Putamen (tissue), 1 donor: Measurements from ENCODE around the gene NCAPG2.

ENCODE experiments used
- DNase-seq: peaks from one replicate; pipeline ENCODE4 v3.0.0-alpha.2; 2016; ENCODE audit warnings: low spot score

Gene NCAPG2

GRCh38 chr7:158601090-158601489, 103.5 kb downstream of the NCAPG2 start:
- DNase-seq = no peak

DNA sequence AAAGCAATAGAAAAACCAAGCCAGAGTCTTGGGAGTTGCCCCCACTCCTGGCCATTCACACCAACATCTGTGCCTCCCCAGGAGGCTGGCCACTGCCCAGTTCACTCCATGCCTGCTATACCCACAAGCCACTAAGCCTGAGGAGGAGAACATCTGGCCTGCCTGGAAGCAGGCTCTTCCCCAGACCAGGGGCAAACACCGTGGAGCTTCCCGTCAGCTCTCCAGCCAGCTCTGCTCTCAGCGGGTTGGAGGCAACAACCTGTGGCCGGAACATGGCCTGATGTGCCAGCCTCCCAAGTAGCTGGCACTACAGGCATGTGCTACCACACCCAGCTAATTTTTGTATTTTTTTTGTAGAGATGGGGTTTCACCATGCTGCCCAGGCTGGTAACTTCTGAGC, 107.9 kb downstream of the NCAPG2 start:
- no peak for DNase-seq

- no peak for DNase-seq
Measured at GRCh38 chr7:158596309-158596708, 108.3 kb downstream of the NCAPG2 start.

DNA sequence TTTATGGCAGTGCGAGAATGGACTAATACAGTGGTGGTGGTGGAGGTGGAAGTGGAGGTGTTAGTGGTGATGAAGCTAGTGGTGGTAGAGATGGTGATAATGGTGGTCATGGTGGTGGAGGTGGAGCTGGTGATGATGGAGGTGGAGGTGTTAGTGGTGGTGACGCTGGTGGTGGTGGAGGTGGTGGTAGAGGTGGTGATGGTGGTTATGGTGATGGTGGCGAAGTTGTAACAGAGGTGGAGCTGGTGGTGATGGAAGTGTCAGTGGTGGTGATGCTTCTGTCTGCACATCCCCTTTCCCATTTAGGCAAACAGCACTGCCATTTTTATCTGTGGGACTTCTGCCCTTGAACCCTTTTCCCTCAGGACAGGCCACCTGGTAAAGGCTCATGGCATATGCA, 109.5 kb downstream of the NCAPG2 start:
- DNase-seq = no peak

DNA sequence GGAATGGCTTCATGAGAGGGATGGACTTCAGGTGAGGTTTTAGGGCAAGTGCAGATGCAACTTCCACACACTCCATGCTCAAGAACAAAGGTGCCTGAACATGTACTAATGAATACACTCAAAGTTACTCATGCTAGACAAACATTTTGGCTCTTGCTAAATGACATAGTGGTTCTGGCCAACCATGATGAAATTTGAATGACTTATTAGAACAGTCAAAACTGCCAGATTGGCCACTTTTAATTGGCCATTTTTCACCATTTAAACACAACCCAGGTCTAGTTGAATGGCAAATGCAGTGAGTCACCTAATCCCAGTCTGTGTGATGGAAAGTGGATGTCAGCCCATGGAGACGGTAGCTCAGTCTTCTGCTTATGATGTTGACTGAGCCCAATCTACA, 112.1 kb downstream of the NCAPG2 start:
- DNase-seq = no peak

GRCh38 chr7:158591944-158592343, 112.7 kb downstream of the NCAPG2 start:
- DNase-seq = no peak

GRCh38 chr7:158590181-158590530, 114.4 kb downstream of the NCAPG2 start:
- DNase-seq = no peak

GRCh38 chr7:158589653-158590052, 115.0 kb downstream of the NCAPG2 start:
- no peak for DNase-seq

GRCh38 chr7:158588878-158589442, 115.6 kb downstream of the NCAPG2 start:
- no peak for DNase-seq

DNA sequence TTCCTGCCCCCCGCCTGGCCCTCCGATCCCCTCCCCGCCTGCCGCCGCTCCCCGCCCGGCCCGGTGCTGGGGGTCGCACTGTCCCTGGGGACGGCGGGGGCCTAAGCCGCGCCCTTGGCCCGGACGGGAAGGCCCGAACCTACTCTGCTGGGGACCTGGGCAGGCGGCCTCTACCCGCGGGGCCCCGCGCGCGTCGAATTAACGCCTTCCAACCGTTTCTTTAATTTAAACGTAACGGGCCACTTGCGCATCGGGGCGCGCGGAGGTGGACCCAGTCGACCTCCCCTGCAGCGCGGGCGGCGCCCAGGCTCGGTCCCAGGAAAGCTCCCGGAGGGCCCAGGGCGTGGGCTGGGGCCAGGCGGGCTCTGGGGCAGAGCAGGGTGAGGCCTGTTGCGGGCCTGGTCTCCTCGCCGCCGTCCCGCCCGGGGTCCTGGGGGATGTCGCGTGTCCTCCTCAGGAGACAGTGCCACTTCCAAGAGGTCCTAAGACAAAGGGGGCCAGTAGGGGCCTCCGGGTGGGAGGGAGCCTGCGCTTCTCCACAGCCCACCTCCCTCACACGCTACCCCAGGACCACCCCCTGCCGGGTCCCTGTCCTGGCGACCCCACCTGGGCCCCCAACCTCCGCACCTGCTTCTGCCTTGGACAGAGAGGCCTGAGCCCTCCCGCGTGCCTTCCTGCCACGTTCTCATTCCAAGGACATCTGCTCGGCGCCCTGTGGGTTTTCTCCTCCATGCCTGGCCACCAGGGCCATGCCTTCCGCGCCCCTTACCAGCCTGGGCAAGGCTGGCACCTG, 116.3 kb downstream of the NCAPG2 start:
- no peak for DNase-seq

GRCh38 chr7:158587162-158588084, 117.2 kb downstream of the NCAPG2 start, which contains the start of gene PTPRN2:
PTPRN2 (minus strand) TSS chr7:158587823.
- peak; percentile 58 for DNase-seq

- DNase-seq = no peak
Measured at GRCh38 chr7:158586499-158587161, 118.0 kb downstream of the NCAPG2 start.

DNA sequence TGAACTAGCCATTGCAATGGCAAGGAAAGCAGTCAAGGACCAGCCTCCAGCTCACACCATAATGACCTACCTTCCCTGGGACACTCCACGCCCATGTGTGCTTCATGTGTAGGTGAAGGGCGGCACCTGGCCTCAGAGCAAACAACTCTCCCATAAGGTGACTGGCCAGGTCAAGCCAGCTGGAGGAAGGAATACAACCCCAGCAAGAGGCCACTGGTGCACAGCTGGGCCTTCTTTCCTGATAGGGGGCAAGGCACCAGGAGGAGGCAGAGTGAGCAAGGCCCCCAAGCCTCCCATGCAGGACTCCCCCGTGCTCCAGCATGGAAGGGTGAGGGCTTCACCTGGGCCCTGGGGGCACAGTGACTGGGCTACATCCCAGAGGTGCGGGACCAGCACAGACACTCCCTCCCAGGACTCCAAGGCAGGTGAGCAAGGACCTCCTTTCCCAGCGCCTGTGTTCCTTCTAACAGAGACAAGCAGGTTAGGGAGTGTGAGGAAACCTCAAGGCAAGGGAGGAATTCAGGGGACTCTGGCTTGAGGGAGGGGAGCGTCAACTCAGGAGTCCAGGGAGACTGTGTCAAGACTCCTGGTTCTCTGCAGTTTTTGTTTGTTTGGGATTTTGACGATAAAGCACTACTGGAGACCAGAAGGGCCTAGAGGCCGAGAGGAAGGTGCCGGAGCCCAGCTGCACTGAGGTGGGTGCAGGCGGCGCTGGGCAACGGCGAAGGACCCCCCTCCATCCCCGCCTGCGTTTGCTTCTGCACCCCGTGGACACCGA, 118.7 kb downstream of the NCAPG2 start:
- DNase-seq = no peak

DNA sequence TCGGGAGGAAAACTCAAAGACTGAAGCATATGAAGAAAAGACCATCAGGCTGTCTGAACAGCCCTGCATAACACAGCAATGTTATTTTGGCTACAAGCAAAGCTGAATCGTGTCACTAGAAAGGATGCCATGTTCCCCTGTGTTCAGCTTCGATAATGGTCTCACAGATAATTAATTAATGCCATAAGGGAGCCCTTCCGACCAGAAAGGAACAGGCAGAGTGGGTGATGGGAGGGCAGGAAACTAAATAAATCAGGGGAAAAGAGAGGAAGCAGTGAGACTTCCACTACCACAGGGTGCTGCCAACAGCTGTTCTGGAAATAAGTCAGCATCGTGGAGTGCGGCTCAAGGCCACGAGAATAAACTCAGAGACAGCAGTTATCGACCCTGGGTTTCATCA, 120.2 kb downstream of the NCAPG2 start:
- no peak for DNase-seq

DNA sequence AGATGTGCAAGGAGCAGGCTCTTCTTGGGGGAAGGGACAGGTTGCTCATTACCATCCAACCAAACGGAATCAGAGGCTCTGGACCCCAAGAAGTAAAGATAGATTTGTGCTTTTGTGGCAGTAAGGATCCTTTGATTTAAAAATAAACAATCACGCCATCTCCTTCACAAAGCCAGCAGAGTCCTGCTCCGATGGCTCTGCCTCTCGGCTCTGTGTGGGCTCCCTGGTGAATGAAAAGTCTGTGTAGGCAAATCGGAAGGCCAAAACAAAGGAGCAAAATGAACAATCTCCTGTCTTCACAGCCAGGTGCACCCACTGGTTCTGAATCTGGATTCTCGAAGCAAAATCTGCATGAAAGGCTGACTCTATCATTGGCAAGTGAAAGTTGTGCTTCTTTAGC, 120.8 kb downstream of the NCAPG2 start:
- no peak for DNase-seq

GRCh38 chr7:158583143-158583542, 121.5 kb downstream of the NCAPG2 start:
- no peak for DNase-seq

DNA sequence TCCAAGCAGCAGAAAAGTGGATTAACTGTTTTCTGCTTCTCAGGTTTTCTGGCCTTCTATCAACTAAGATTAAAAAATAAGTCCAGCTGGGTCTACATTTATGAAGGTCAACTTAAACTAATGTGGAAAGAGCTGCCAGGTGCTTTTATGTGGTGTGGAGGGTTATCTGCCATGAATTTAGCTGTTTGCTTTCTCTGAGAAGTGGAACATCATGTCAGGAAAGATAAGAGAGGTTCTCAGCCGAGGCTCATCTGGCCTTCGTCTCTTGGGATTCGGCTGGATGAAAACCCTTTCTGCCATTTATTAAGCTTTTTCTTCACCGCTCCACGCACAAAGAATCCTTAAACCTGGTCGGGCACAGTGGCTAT, 122.5 kb downstream of the NCAPG2 start:
- no peak for DNase-seq

- DNase-seq = no peak
Measured at GRCh38 chr7:158581440-158582088, 123.0 kb downstream of the NCAPG2 start.
